NCI-H1105 (cell line): ENCODE results near the gene TXNL4A.

ENCODE experiments used
- DNase-seq: peaks from one replicate; lab custom pipeline; 2025; lab: John Stamatoyannopoulos, UW

TXNL4A gene

GRCh38 chr18:79935098-79935480 is 53.3 kb downstream of the TXNL4A start:
- DNase-seq: no peak

GRCh38 chr18:79934311-79935097 is 53.9 kb downstream of the TXNL4A start:
- DNase-seq: no peak

GRCh38 chr18:79933765-79934164 is 54.6 kb downstream of the TXNL4A start:
- no peak for DNase-seq

GRCh38 chr18:79932907-79933306 is 55.5 kb downstream of the TXNL4A start:
- no peak for DNase-seq

GRCh38 chr18:79931475-79931874 is 56.9 kb downstream of the TXNL4A start:
- DNase-seq: no peak

GRCh38 chr18:79930020-79930642 is 58.2 kb downstream of the TXNL4A start:
- no peak for DNase-seq

- DNase-seq: no peak
These were observed 59.8 kb downstream of the TXNL4A start for GRCh38 chr18:79928563-79928960.

- DNase-seq: no peak
These were observed 60.5 kb downstream of the TXNL4A start for GRCh38 chr18:79927607-79928562.

- no peak for DNase-seq
These were observed 61.4 kb downstream of the TXNL4A start for GRCh38 chr18:79926715-79927606.

- no peak for DNase-seq
These were observed 62.1 kb downstream of the TXNL4A start for GRCh38 chr18:79926306-79926705.

GRCh38 chr18:79924814-79925731 is 63.3 kb downstream of the TXNL4A start:
- peak; percentile 88 for DNase-seq

GRCh38 chr18:79923896-79924585 is 64.3 kb downstream of the TXNL4A start:
- DNase-seq: no peak

- DNase-seq: no peak
These were observed 65.4 kb downstream of the TXNL4A start for GRCh38 chr18:79922971-79923411.

GRCh38 chr18:79921984-79922965 is 66.1 kb downstream of the TXNL4A start:
- no peak for DNase-seq
